ENCODE data around the gene PRSS12.
"Not testable (repeated sequence)": the region's sequence is repeated elsewhere in the genome, so short reads cannot be mapped to it uniquely, and the experiment has no call there.

Gene PRSS12

DNA sequence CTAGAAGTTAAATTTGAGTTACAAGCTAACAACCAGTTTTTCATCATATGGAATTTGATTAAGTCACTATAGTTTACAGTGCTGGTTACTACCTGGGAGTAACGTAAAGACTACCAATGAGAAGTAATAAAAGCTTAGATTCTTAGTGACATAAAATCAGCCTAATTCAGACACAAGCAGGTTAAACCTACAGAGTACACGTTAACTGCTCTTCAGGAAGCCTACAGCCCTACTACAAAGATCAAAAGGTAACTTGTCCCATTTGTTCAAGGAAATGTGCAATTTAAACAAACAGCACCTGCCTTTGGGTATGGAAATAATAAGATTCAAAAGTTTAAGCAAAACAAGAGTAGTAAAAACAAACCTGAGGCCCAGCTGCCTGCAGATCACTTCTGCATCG, 21.5 kb downstream of the PRSS12 start:
- Mint-ChIP-seq H3K4me3 (no peak overlapping the region), H3K36me3 (ENCODE audit: insufficient read depth) (no peaks in the 10 kb centered on the region), H3K9me3 (no peaks in the 10 kb centered on the region), H3K27ac (no peak overlapping the region), H3K27me3 (peaks cover 0 to 11% of the 10 kb centered on the region in 2 donors), H3K4me1 (ENCODE audit: low read depth in 2 of 2) (no peaks in the 10 kb centered on the region)
- DNase-seq: no peak
- ATAC-seq (replicated peaks): no peak

DNA sequence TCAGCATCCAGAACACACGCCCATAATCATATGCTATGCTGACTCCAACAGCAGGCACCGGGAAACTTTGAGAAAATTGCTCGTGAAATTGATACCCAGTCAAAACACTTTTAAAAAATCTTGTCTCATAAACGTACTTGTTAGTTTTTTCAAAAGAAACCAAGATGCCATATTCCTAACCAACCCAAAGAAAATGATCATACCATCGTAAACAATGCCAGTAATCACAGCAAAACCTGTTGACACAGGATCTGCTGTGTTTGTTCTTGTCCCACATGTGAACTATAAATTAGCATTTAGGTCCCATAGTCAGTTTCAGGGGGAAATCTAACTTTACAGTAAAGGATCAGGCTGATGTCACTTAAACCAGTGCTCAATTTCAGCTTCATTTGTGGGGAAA, 23.0 kb downstream of the PRSS12 start:
- peaks cover 0 to 11% of the 10 kb centered on the region in 2 donors for H3K27me3 Mint-ChIP-seq
- ATAC-seq (replicated peaks) (no peak), DNase-seq (no peak)
- no peak overlapping the region for H3K4me3 Mint-ChIP-seq
- no peaks in the 10 kb centered on the region for H3K4me1 Mint-ChIP-seq (ENCODE audit: low read depth in 2 of 2)
- no peaks in the 10 kb centered on the region for H3K36me3 Mint-ChIP-seq (ENCODE audit: insufficient read depth)
- H3K9me3 Mint-ChIP-seq: no peaks in the 10 kb centered on the region
- no peak overlapping the region for H3K27ac Mint-ChIP-seq

DNA sequence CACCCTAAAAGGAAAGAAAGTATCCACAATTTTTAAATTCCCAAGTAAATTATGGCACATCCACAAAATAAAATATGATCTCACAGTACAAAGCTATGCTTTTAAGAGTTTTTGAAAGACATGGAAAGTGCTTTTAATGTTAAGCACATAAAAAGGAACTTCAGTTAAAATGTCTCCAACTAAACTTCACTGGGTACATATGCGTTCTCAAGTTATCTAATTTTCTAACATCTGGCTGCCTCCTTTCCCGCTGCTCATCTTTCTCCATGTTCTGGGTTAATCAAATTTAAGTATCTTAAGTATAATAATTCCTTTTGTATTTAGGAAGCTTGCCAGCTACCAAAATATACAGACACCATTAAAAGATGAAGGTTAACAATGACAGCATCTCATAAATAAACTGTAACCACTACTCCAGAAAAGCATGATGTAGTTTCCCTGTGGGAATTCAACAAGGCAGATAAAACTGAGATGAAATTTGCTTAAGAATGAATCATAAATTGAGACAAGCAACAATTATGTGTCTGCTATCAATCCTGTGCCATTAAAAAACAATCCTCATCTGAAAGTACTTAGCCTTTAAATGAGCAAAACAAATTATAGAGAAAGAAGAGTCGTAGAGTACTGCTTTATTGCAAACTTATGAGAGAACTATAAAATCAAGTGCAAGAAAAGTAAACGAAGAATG, 25.1 kb downstream of the PRSS12 start:
- ATAC-seq (replicated peaks) (no peak), DNase-seq (no peak)
- Mint-ChIP-seq H3K36me3 (ENCODE audit: insufficient read depth) (no peaks in the 10 kb centered on the region), H3K9me3 (no peaks in the 10 kb centered on the region), H3K4me1 (ENCODE audit: low read depth in 2 of 2) (no peaks in the 10 kb centered on the region), H3K27ac (no peak overlapping the region), H3K27me3 (peaks cover 0 to 14% of the 10 kb centered on the region in 2 donors), H3K4me3 (no peak overlapping the region)

DNA sequence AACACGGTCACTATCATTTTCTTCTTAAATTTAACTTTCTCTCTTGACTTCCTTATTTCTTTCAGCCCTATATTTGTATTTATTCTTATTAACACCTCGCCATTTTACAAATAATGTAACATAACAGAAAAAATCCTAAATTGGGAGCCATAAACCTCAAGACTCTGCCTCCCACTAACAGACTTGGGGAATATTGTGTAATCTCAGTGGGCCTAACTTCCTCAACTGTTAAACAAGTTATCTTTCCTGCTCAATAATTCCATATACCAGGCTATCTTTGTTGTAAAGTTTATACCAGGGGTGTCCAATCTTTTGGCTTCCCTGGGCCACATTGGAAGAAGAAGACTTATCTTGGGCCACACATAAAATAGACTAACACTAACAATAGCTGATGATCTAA, 26.2 kb downstream of the PRSS12 start:
- Mint-ChIP-seq H3K4me1 (ENCODE audit: low read depth in 2 of 2) (no peaks in the 10 kb centered on the region), H3K9me3 (no peaks in the 10 kb centered on the region), H3K36me3 (ENCODE audit: insufficient read depth) (no peaks in the 10 kb centered on the region), H3K27me3 (peaks cover 0 to 13% of the 10 kb centered on the region in 2 donors), H3K4me3 (no peak overlapping the region), H3K27ac (no peak overlapping the region)
- no peak for ATAC-seq (replicated peaks)
- DNase-seq: no peak

DNA sequence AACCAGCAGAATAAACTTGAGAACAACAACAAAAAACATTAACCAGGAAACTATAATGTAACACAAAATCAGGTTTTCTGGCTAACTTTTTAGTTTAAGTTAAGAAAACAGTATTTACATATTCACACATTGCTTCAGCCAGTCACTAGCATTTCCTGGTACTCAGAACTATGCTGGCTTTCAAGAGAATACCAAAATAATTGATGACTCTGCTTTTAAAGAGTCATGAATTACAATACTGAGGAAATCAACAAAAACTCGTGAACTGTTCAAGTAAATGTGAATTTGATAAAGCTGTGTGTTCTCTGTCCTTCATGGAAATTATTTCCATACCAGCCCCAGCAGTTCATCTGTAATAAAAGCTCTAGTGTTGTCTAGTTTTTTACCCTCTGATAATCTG, 27.4 kb downstream of the PRSS12 start:
- ATAC-seq (replicated peaks): no peak
- DNase-seq: no peak
- Mint-ChIP-seq H3K27ac (no peak overlapping the region), H3K36me3 (ENCODE audit: insufficient read depth) (no peaks in the 10 kb centered on the region), H3K27me3 (peaks cover 3 to 13% of the 10 kb centered on the region in 2 donors), H3K9me3 (no peaks in the 10 kb centered on the region), H3K4me1 (ENCODE audit: low read depth in 2 of 2) (no peaks in the 10 kb centered on the region), H3K4me3 (no peak overlapping the region)

DNA sequence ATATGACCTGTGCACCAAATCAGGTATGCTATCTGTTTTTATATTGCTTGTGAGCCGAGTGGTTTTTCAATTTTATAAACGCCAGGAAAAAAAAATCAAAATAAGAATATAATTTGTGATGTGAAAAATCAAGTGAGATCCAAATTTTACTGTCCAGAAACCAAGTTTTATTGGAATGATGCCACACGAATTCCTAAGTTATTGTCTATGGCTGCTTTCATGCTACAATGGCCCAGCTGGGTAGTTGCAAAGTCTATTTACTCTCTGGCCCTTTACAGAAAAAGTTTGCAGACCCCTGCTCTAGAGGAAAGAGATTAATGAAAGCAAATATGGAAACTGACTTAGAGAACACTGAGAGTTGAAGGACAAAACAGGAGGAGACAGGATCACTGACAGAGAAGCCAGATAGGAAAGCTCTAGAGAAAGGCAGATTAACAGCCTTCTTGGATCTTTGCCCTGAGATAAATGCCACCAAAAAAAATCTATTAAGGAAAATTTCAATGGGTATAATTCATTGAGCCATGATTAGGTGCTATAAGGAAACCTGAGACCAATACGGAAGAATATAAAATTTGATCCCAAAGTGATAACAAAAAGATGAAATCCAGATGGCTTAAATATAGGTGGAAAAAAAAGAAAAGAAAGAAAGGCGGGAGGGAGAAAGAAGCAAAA, 29.8 kb downstream of the PRSS12 start:
- Mint-ChIP-seq H3K4me1 (ENCODE audit: low read depth in 2 of 2) (no peaks in the 10 kb centered on the region), H3K9me3 (no peaks in the 10 kb centered on the region), H3K4me3 (no peak overlapping the region), H3K36me3 (ENCODE audit: insufficient read depth) (no peaks in the 10 kb centered on the region), H3K27ac (no peak overlapping the region), H3K27me3 (peaks cover 23 to 28% of the 10 kb centered on the region in 2 donors)
- ATAC-seq (replicated peaks): no peak
- DNase-seq: no peak

DNA sequence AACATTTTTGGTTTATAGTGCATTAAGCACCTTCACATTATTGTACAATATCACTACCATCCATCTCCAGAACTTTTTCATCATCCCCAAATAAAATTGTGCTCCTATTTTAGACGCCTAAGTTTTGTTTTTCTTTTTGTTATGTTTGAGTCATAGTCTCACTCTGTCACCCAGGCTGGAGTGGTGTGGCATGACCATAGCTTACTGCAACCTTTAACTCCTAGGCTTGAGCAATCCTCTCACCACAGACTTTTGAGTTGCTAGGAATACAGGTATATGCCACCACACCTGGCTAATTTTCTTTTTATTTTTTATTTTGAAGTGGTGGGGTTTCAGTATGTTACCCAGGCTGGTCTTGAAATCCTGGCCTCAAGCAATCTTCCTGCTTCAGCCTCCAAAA, 33.9 kb downstream of the PRSS12 start:
- Mint-ChIP-seq H3K4me3 (no peak overlapping the region), H3K9me3 (no peaks in the 10 kb centered on the region), H3K36me3 (ENCODE audit: insufficient read depth) (no peaks in the 10 kb centered on the region), H3K27me3 (peaks cover 29 to 31% of the 10 kb centered on the region in 2 donors), H3K4me1 (ENCODE audit: low read depth in 2 of 2) (no peaks in the 10 kb centered on the region), H3K27ac (no peak overlapping the region)
- no peak for ATAC-seq (replicated peaks)
- DNase-seq: no peak

DNA sequence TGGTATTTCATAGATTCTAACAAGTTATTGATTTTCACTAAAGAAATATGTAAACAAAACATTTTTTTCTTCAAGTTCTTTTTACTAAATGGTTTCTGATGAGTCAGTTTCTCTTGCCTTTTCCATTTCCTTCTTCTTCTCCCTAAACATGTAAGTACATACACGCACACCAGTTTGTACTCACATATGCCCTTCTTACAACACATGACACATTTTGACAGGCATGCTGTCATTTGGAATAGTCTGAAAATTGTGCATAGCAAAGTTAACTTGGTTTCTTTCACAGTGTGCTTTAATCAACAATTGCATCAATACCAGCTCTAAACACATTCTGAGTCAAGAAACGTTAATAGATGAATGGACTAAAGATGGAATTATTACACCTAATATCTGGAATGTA, 35.1 kb downstream of the PRSS12 start:
- no peaks in the 10 kb centered on the region for H3K9me3 Mint-ChIP-seq
- no peaks in the 10 kb centered on the region for H3K4me1 Mint-ChIP-seq (ENCODE audit: low read depth in 2 of 2)
- no peak overlapping the region for H3K27ac Mint-ChIP-seq
- H3K4me3 Mint-ChIP-seq: no peak overlapping the region
- no peak for ATAC-seq (replicated peaks)
- no peaks in the 10 kb centered on the region for H3K36me3 Mint-ChIP-seq (ENCODE audit: insufficient read depth)
- peaks cover 23 to 31% of the 10 kb centered on the region in 2 donors for H3K27me3 Mint-ChIP-seq
- DNase-seq: no peak

DNA sequence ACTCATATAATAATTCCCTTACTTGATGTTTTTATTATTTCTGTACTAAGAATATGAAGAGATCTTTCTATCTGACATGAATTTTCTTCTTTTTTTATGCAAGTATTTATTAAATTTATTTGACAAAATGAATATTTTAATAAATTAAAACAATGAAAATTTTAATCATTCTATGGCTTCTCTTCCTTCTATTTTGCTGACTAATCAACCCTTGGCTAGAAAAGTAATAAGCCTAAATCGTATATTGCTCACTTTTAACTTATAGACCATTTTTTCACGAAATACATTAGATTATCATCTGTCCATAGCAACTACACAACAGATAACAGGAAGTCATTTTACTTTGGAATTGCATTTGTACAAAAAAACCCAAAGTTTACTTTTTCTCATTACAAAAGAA, 38.6 kb downstream of the PRSS12 start:
- Mint-ChIP-seq H3K36me3 (ENCODE audit: insufficient read depth) (no peaks in the 10 kb centered on the region), H3K4me3 (no peak overlapping the region), H3K27ac (no peak overlapping the region), H3K9me3 (no peaks in the 10 kb centered on the region), H3K27me3 (peaks cover 16% of the 10 kb centered on the region in 2 donors), H3K4me1 (ENCODE audit: low read depth in 2 of 2) (no peaks in the 10 kb centered on the region)
- no peak for DNase-seq
- no peak for ATAC-seq (replicated peaks)

DNA sequence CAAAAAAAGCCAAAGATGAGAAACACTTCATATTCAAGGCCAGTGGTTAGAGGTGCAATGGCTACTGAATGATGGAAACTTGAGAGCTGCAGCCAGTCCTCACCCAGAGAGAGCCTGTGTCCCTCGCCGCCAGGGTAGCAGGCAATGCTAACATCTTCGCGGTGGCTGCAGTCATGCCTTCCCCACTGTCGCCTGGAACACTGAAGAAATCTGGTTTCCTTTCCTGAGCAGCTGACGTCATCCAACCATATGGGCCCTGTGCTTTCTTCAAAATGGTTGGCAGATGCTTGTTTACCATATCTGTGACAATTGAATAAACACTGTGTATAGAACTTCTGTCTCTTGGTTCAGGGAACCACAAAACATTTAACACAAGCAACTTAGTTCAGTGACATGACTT, 39.7 kb downstream of the PRSS12 start:
- Mint-ChIP-seq H3K4me1 (ENCODE audit: low read depth in 2 of 2) (no peaks in the 10 kb centered on the region), H3K27me3 (peaks cover 7 to 13% of the 10 kb centered on the region in 2 donors), H3K27ac (no peak overlapping the region), H3K9me3 (no peaks in the 10 kb centered on the region), H3K36me3 (ENCODE audit: insufficient read depth) (no peaks in the 10 kb centered on the region), H3K4me3 (no peak overlapping the region)
- ATAC-seq (replicated peaks): no peak
- no peak for DNase-seq

DNA sequence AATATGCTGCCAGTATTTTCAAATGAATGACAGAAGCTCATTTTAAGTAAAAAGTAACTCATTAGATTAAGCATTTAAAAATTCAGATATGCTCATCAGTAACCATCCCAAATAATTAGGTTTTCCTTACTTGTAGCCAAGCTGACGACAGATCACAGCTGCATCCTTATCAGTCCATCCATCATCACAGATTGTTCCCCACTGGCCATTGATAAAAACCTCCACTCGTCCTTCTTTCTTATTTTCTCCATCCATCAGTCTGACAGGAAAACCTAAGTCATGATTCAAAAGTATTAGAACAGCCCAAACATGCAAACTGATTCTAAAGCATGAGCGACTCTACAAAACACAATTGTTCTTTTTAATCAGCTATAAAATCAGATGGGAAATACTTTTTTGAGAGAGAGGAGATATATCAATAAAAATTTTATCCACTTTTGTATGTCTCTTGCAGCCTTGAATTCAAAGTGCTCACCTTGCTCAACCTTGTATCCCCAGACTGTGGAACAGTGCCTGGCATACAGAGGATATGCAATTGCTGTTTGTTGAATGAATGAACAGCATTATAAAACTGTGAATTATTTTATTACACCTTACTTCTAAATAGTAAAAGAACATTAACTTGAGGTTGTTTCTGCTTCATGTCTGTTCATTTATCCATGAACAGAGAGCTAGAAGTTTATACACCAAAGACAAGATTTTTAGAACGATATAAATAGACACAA, 44.3 kb downstream of the PRSS12 start:
- no peak for DNase-seq
- no peak for ATAC-seq (replicated peaks)
- H3K4me3 Mint-ChIP-seq: no peak overlapping the region
- H3K4me1 Mint-ChIP-seq (ENCODE audit: low read depth in 2 of 2): no peaks in the 10 kb centered on the region
- H3K27ac Mint-ChIP-seq: no peak overlapping the region
- H3K9me3 Mint-ChIP-seq: no peaks in the 10 kb centered on the region
- no peaks in the 10 kb centered on the region for H3K36me3 Mint-ChIP-seq (ENCODE audit: insufficient read depth)
- H3K27me3 Mint-ChIP-seq: peaks cover 24 to 34% of the 10 kb centered on the region in 2 donors

DNA sequence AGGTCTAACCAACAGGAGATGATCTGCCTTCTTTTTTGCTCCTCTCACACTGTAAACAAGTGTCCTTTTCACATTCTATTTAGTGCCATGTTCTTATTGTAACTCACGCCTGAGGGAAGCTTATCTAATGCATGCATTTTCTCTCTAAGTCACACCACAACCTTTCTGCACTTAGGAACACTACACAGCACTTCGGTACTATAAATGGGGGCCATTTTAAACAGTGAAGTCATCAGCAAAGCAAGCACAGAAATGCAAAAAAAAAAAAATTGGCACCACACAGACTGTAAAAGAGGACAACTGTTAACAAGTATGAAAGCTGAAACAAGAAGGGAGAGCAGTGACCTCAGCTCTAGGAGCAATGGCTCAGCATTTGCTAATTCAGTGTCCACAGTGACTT, 45.2 kb downstream of the PRSS12 start:
- Mint-ChIP-seq H3K36me3 (ENCODE audit: insufficient read depth) (no peaks in the 10 kb centered on the region), H3K9me3 (no peaks in the 10 kb centered on the region), H3K27me3 (peaks cover 24 to 34% of the 10 kb centered on the region in 2 donors), H3K4me3 (no peak overlapping the region), H3K4me1 (ENCODE audit: low read depth in 2 of 2) (no peaks in the 10 kb centered on the region), H3K27ac (no peak overlapping the region)
- no peak for DNase-seq
- no peak for ATAC-seq (replicated peaks)

DNA sequence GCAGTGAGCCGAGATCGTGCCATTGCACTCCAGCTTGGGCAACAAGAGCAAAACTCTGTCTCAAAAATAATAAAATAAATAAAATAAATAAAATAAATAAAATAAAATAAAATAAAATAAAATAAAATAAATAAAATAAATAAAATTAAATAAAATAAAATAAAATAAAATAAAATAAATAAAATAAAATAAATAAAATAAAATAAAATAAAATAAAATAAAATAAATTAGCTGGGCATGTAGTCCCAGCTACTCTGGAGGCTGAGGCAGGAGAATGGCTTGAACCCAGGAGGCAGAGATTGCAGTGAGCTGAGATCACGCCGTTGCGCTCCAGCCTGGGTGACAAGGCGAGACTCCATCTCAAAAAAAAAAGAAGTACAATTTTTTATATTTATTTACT, 53.2 kb downstream of the PRSS12 start:
- H3K36me3 Mint-ChIP-seq (ENCODE audit: insufficient read depth); H3K27ac Mint-ChIP-seq; H3K9me3 Mint-ChIP-seq; DNase-seq; H3K4me3 Mint-ChIP-seq; H3K4me1 Mint-ChIP-seq (ENCODE audit: low read depth in 2 of 2); ATAC-seq (replicated peaks): not testable (repeated sequence)
- peaks cover 0 to 11% of the 10 kb centered on the region in 2 donors for H3K27me3 Mint-ChIP-seq

DNA sequence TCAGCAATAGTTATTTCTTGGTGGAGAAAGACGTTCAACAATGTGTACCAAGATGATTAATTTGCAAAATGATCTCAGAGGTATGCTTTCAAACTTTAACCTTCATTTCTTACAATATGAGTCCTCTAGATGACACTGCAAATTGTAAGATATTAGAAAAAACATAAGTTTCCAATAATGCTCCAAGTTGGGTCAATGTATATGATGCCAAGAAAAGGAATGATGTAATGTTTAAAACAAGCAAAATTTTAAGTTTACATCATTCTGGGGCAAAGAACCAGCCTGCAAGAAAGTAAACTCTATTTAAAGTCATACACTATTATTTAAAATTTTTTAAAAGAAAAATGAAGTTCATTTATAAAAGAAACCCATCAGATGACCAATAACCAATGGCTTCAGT, 56.1 kb downstream of the PRSS12 start:
- Mint-ChIP-seq H3K27ac (no peak overlapping the region), H3K27me3 (peaks cover 0 to 4% of the 10 kb centered on the region in 2 donors), H3K4me3 (no peak overlapping the region), H3K9me3 (no peaks in the 10 kb centered on the region), H3K36me3 (ENCODE audit: insufficient read depth) (peaks cover 4% of the 10 kb centered on the region), H3K4me1 (ENCODE audit: low read depth in 2 of 2) (no peaks in the 10 kb centered on the region)
- ATAC-seq (replicated peaks): no peak
- DNase-seq: no peak

Data from effector memory CD8-positive, alpha-beta T cell (primary cell).